ENCODE data around the gene DAP3. TPM values are rescaled to one million over a fixed set of nuclear protein-coding genes. Genes with fewer than 3 reads are reported as not detected.
"Not testable (repeated sequence)": the region's sequence is repeated elsewhere in the genome, so short reads cannot be mapped to it uniquely, and the experiment has no call there.

Gene DAP3
- polyA plus RNA-seq, 1 experiment = 150 TPM

- no peak overlapping the region for H3K27ac ChIP-seq (ENCODE audit: low read depth, low read length)
- no peaks in the 10 kb centered on the region for H3K27me3 ChIP-seq (ENCODE audit: control insufficient read depth, insufficient read depth, low read length)
- H3K9me3 ChIP-seq (ENCODE audit: control insufficient read depth, insufficient read depth, low read length) = peaks cover 8% of the 10 kb centered on the region
- no peak for TF ChIP-seq CTCF (IDR thresholded peaks at IDR 0.05; ENCODE audit: low read depth, low read length)
- DNase-seq (ENCODE audit: low read depth, low spot score) = no peak
- ChIA-PET CTCF (interaction anchor here (0.9 kb wide), 1 partner anchor 61 kb away, joined by 4 read pairs; no protein-coding TSS in a partner anchor), POLR2A (no interaction called here)
- no peak overlapping the region for H3K4me3 ChIP-seq (ENCODE audit: low read depth, low read length)
These were observed 20.5 kb downstream of the DAP3 start for GRCh38 chr1:155709391-155709790.

GRCh38 chr1:155711457-155711856 lies 22.6 kb downstream of the DAP3 start:
- H3K27ac ChIP-seq (ENCODE audit: low read depth, low read length); H3K9me3 ChIP-seq (ENCODE audit: control insufficient read depth, insufficient read depth, low read length); DNase-seq (ENCODE audit: low read depth, low spot score); H3K27me3 ChIP-seq (ENCODE audit: control insufficient read depth, insufficient read depth, low read length); CTCF ChIA-PET; H3K4me3 ChIP-seq (ENCODE audit: low read depth, low read length): not testable (repeated sequence)
- POLR2A ChIA-PET = interaction anchor here (0.7 kb wide), 1 partner anchor 13 kb away, joined by 3 read pairs; no protein-coding TSS in a partner anchor

DNA sequence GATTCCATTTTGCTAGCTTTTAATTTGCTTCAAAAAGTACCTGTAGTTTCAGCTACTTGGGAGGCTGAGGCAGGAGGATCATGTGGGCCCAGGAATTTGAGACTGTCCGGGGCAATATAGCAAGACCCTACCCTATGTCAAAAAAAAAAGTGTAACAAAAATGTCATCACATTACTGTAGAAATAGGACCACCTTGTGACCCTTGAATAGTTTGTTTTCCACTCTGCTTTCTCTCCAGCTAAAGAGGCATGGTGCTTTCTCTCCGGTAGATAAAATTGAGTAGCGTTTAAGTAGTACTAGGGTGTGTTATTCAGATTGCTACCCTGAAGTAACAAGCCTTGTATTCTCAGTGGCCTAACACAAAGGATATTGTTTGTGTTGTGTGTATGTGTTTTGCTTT lies 23.7 kb downstream of the DAP3 start:
- POLR2A ChIA-PET; H3K9me3 ChIP-seq (ENCODE audit: control insufficient read depth, insufficient read depth, low read length); H3K4me3 ChIP-seq (ENCODE audit: low read depth, low read length); DNase-seq (ENCODE audit: low read depth, low spot score); H3K27me3 ChIP-seq (ENCODE audit: control insufficient read depth, insufficient read depth, low read length); H3K27ac ChIP-seq (ENCODE audit: low read depth, low read length): not testable (repeated sequence)
- CTCF ChIA-PET = interaction anchor here (0.7 kb wide), 1 partner anchor 51 kb away, joined by 3 read pairs; no protein-coding TSS in a partner anchor

DNA sequence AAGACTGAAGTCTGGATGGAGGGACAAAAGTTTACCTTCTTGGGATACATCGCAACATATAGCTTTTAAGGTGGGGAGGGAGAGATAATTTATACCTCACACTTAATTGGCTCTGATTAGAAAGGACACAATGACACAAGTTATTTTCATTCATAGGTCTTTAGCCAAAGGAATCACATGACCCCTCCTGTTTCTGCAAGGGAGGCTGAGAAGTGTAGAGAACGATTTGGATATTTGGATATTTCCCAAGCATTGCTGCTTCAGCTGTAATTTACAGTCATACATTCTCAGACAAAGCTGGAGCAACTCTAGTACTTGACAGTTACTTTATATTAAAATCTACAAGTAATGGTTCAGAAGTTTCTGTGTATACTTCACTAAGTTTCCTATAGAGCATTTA lies 24.2 kb downstream of the DAP3 start:
- TF ChIP-seq CTCF (IDR thresholded peaks at IDR 0.05; ENCODE audit: low read depth, low read length) = no peak
- Histone ChIP-seq H3K27me3 (ENCODE audit: control insufficient read depth, insufficient read depth, low read length) (no peaks in the 10 kb centered on the region), H3K4me3 (ENCODE audit: low read depth, low read length) (no peak overlapping the region), H3K27ac (ENCODE audit: low read depth, low read length) (no peak overlapping the region), H3K9me3 (ENCODE audit: control insufficient read depth, insufficient read depth, low read length) (peaks cover 8% of the 10 kb centered on the region)
- POLR2A ChIA-PET = no interaction called here
- no peak for DNase-seq (ENCODE audit: low read depth, low spot score)
- CTCF ChIA-PET = interaction anchor here (0.7 kb wide), 1 partner anchor 50 kb away, joined by 3 read pairs; no protein-coding TSS in a partner anchor

DNA sequence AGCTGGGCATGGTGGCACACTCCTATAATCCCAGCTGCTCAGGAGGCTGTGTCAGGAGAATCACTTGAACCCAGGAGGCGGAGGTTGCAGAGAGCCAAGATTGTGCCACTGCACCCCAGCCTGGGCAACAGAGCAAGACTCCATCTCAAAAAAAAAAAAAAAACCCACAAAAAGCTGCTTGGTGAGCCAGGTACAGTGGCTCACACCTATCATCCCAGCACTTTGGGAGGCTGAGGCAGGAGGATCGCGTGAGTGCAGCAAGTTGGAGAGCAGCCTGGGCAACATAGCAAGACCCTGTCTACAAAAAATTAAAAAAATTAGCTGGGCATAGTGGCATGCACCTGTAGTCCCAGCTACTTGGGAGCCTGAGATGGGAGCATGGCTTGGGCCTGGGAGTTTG lies 26.2 kb downstream of the DAP3 start:
- H3K27ac ChIP-seq (ENCODE audit: low read depth, low read length); H3K4me3 ChIP-seq (ENCODE audit: low read depth, low read length); H3K9me3 ChIP-seq (ENCODE audit: control insufficient read depth, insufficient read depth, low read length); DNase-seq (ENCODE audit: low read depth, low spot score); POLR2A ChIA-PET; H3K27me3 ChIP-seq (ENCODE audit: control insufficient read depth, insufficient read depth, low read length): not testable (repeated sequence)
- CTCF ChIA-PET = interaction anchor here (0.6 to 2.0 kb wide), 3 partner anchors 14 to 465 kb away, joined by 3 to 7 read pairs (median 6); no protein-coding TSS in a partner anchor

DNA sequence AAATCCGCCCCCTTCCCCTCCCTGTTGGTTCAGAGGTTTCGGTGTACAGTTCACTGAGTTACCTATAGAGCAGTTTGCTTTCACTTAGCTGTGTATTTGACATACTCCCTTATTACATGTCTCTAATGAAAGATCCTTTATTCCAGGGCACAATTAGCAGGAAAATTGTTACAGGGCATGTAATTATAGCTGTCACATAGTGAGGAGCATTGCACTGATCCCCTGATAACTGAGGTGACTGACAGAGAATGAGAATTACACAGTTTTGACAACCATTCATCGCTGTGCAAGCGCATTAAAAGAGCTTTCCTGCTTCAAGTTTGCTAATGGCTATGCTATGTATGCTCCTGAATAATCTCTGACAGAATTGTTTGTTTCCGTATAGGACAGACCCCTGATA lies 26.9 kb downstream of the DAP3 start:
- H3K4me3 ChIP-seq (ENCODE audit: low read depth, low read length) = no peak overlapping the region
- no peaks in the 10 kb centered on the region for H3K27me3 ChIP-seq (ENCODE audit: control insufficient read depth, insufficient read depth, low read length)
- POLR2A ChIA-PET = no interaction called here
- DNase-seq (ENCODE audit: low read depth, low spot score) = no peak
- no peak for TF ChIP-seq CTCF (IDR thresholded peaks at IDR 0.05; ENCODE audit: low read depth, low read length)
- CTCF ChIA-PET = interaction anchor here (1.4 to 2.0 kb wide), 2 partner anchors 14 to 465 kb away, joined by 6 to 7 read pairs; no protein-coding TSS in a partner anchor
- H3K9me3 ChIP-seq (ENCODE audit: control insufficient read depth, insufficient read depth, low read length) = no peaks in the 10 kb centered on the region
- no peak overlapping the region for H3K27ac ChIP-seq (ENCODE audit: low read depth, low read length)

Measured in AG04450 (cell line).